A549 treated with Hydrocortisone at 1 μM for 4 hours (cell line): ENCODE measurements around the gene MAGED4B. TPM values are rescaled to one million over a fixed set of nuclear protein-coding genes. Genes with fewer than 3 reads are reported as not detected.

ENCODE experiments used
- total RNA-seq: library from RNA; stranded (reverse); fragments of 200-300 nt; extraction: Qiagen RNA extraction; gene quantifications from 5 replicates; pipeline ENCODE4 v1.2.3, GENCODE V29; 2022

MAGED4B gene
- 11.0 to 14.0 TPM (median 12.8 TPM) in 5 replicates for total RNA-seq

DNA sequence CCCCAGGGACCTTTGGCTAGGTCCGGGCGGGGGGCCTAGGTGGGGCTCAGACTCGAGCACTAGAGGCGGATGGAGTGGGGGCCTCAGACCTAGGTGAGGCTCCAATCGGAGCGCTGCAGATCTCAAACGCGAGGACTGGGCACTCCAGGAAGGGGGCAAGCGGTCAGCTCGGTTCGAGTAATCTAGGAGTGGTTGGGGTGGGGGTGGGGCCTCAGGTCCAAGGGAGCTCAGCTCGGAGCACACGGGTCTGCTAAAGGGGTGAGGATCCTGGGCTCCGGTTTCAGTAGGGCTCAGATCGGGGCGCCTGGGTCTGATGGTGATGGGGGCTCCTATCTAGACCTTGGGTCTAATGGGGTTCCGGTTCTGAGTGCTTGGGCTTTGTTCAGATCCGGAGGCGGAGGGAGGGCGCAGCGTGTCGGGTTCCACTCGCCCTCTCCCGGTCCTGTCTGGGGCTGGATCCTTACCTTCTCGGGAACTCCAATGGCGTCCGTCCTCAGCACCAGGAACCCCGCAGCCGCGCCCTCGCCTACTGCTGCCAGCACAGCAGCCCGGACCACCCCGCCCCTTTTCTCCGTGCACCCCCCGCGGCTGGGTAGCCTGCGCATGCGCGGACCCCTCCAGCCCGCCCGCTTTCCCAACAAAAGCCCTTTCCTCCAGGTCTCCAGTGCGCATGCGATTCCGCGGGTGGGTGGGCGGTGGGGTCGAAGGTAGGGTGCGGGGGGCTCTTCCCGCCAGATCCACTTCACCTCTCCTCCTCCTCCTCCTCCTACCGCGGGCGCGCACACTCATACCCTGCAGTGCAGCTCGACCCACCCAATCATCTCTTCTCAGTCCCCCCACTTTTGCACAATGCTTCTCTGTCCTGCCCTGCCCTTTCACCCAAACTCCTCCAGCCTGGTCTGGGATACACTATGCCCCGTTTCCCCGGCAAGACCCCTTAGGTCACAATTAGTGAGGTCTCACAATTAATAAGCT is at the start of gene MAGED4B:
Gene MAGED4B, minus strand, starts transcription at position 518 of the 975 bp plus-strand sequence. CDS start 1,011 bp downstream, outside the sequence.

Other genes with a start within 250 kb of the MAGED4B start
- gene MAGED1, start 175.6 kb downstream of the MAGED4B start, total RNA-seq: 67.9 to 98.1 TPM (median 83.6 TPM) in 5 replicates
- gene MAGED4, start 115.7 kb upstream of the MAGED4B start, total RNA-seq: 5.3 to 9.8 TPM (median 7.9 TPM) in 5 replicates